K562 (cell line): Measurements from ENCODE around the gene MRPL10. TPM values are rescaled to one million over a fixed set of nuclear protein-coding genes. Genes with fewer than 3 reads are reported as not detected.
A peak's percentile ranks its signal among the peaks of the same experiment; 100 is the strongest.

Source experiments
- BCL6 ChIP-seq: fragments of 250-450 bp; sonication (Bioruptor Pico); IDR thresholded peaks from 2 replicates; pipeline ENCODE4 v1.4.0; 2020
- CREB1 ChIP-seq, 2 experiments: sonication (generic) in 1 of 2; formaldehyde crosslinking in 1 of 2; IDR thresholded peaks; 2 replicates each; pipeline versions ENCODE4 v1.6.1 to v1.8.0; 2012 to 2022; ENCODE audit warnings: inconsistent platforms in 1 of 2, mild to moderate bottlenecking in 1 of 2, missing genetic modification reagents in 1 of 2, moderate library complexity in 1 of 2
- DDX20 ChIP-seq: fragments of 450-650 bp; IDR thresholded peaks from 2 replicates; pipeline ENCODE4 v1.6.1; 2016; ENCODE audit warnings: missing genetic modification characterization, low read depth, mild to moderate bottlenecking, missing compliant biosample characterization, moderate library complexity
- DIDO1 ChIP-seq: fragments of 450-650 bp; IDR thresholded peaks from 2 replicates; pipeline ENCODE4 v1.6.1; 2016; ENCODE audit warnings: low read depth, missing biosample characterization, missing genetic modification characterization
- E2F4 ChIP-seq: sonication (generic); formaldehyde crosslinking; IDR thresholded peaks from 2 replicates; pipeline ENCODE4 v1.8.0; 2022; ENCODE audit warnings: mild to moderate bottlenecking, low read depth, missing genetic modification reagents
- EP300 ChIP-seq: IDR thresholded peaks from 2 replicates; pipeline ENCODE4 v1.6.1; 2012; ENCODE audit warnings: low read length, improper control_type of control experiment
- HNRNPUL1 ChIP-seq: fragments of 200-400 bp; formaldehyde crosslinking; IDR thresholded peaks from 2 replicates; pipeline ENCODE4 v1.6.1; 2017; ENCODE audit warnings: low read length
- HSF4 ChIP-seq: fragments of 250-450 bp; sonication (Bioruptor Pico); IDR thresholded peaks from 2 replicates; pipeline ENCODE4 v2.1.2; 2022; ENCODE audit warnings: mild to moderate bottlenecking, moderate library complexity, borderline replicate concordance
- KLF16 ChIP-seq: IDR thresholded peaks from 2 replicates; pipeline ENCODE4 v1.6.1; 2016; ENCODE audit warnings: antibody characterized with exemption
- MAZ ChIP-seq, 2 experiments: fragments of 450-650 bp in 1 of 2; sonication (generic) in 1 of 2; formaldehyde crosslinking; IDR thresholded peaks in 1 of 2; conservative IDR thresholded peaks in 1 of 2; 2 replicates each; pipeline versions ENCODE4 v1.4.0 to v1.5.0; 2020; ENCODE audit warnings: mild to moderate bottlenecking in 1 of 2, missing genetic modification reagents in 1 of 2
- MED1 ChIP-seq: sonication (generic); formaldehyde crosslinking; IDR thresholded peaks from 2 replicates; pipeline ENCODE4 v1.8.1; 2023; ENCODE audit warnings: missing genetic modification reagents, borderline replicate concordance
- MYNN ChIP-seq, 2 experiments: sonication (generic); formaldehyde crosslinking in 1 of 2; IDR thresholded peaks; 2 replicates each; pipeline versions ENCODE4 v1.5.0 to v1.6.1; 2016 to 2020; ENCODE audit warnings: antibody characterized with exemption in 1 of 2, missing genetic modification reagents in 1 of 2
- NFATC3 ChIP-seq: fragments of 450-650 bp; IDR thresholded peaks from 2 replicates; pipeline ENCODE4 v1.6.1; 2017; ENCODE audit warnings: mild to moderate bottlenecking
- PHF21A ChIP-seq: fragments of 450-650 bp; IDR thresholded peaks from 2 replicates; pipeline ENCODE4 v1.6.1; 2017; ENCODE audit warnings: low read depth, borderline replicate concordance
- POLR3A ChIP-seq: IDR thresholded peaks from 2 replicates; pipeline ENCODE4 v1.6.1; 2011; ENCODE audit warnings: borderline replicate concordance, mild to moderate bottlenecking, moderate library complexity; ENCODE audit not compliant: insufficient read length, insufficient read depth; ENCODE audit errors: extremely low read depth
- ZC3H11A ChIP-seq: IDR thresholded peaks from 2 replicates; pipeline ENCODE4 v1.6.1; 2012; ENCODE audit warnings: low read depth, low read length, improper control_type of control experiment
- ZMIZ1 ChIP-seq, 2 experiments: fragments of 150-350 bp in 1 of 2; IDR thresholded peaks; 2 replicates each; pipeline ENCODE4 v1.6.1; 2012 to 2016; ENCODE audit warnings: low read depth in 2 of 2, low read length in 2 of 2, mild to moderate bottlenecking in 1 of 2, moderate library complexity in 1 of 2
- ZNF197 ChIP-seq: fragments of 200-800 bp; sonication (Bioruptor generic); IDR thresholded peaks from 2 replicates; pipeline ENCODE4 v1.6.1; 2016; ENCODE audit warnings: low read depth, missing genetic modification characterization, missing compliant biosample characterization
- polyA plus RNA-seq, 8 experiments: library from polyadenylated mRNA; depleted of rRNA in 4 of 8; stranded (reverse) in 5 of 8; unstranded in 3 of 8; fragments of >200 nt; fragmentation: Nextera tagmentation in 2 of 8; fragmentation: Illumina TruSeq in 1 of 8; extraction: Ambion mirVana in 2 of 8; extraction: Trizol in 1 of 8; gene quantifications; 2 replicates each; pipeline versions ENCODE4 v1.2.1 to v1.2.3, GENCODE V29; 2011 to 2014; ENCODE audit warnings: inconsistent platforms in 1 of 8, missing spikeins in 1 of 8
- total RNA-seq, 7 experiments: library from RNA; depleted of rRNA in 6 of 7; stranded (reverse); fragments of >200 nt in 6 of 7; fragmentation: Illumina TruSeq in 2 of 7; extraction: Trizol in 2 of 7; gene quantifications; 2 replicates each; pipeline versions ENCODE4 v1.2.1 to v1.2.3, GENCODE V29; 2011 to 2021; ENCODE audit warnings: low replicate concordance in 1 of 7
- TF ChIP-seq, protein P1 (sequence below): fragments of 450-650 bp; conservative IDR thresholded peaks from 2 replicates; pipeline ENCODE4 v1.6.1; 2016; ENCODE audit warnings: missing genetic modification characterization, low read depth, mild to moderate bottlenecking, missing compliant biosample characterization, moderate library complexity
- TF ChIP-seq, protein P2 (sequence below): fragments of 250-450 bp; sonication (Bioruptor Pico); IDR thresholded peaks from 2 replicates; pipeline ENCODE4 v1.8.0; 2021; ENCODE audit warnings: mild to moderate bottlenecking, moderate library complexity

Gene MRPL10
- total and polyA plus RNA-seq, 9 of the 15 experiments (the other 6 are each of a cell fraction or from before 2014, with no cell fraction given): 27.8 to 105 (median 67.3) TPM

DNA sequence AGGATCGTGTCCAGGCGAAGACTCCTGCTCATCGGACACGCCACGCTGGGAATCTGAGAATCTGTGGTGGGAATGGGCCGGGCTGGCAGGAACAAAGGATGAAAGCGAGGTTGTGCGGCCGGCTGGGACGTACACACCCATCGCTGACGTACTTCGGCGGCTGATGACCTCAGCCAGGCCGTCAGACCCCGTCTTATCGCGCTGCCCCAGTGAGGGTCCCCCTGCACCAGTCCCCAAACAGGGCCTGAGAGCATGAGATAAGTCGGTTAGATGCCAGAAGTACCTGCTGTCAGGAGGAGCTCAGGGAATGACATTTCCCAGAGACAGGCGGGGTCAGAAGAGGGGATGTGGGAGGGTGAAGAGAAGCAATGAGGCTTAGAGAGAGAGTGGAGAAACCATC lies 35.6 kb upstream of the MRPL10 start (continued):
- TF ChIP-seq, protein P1, sequence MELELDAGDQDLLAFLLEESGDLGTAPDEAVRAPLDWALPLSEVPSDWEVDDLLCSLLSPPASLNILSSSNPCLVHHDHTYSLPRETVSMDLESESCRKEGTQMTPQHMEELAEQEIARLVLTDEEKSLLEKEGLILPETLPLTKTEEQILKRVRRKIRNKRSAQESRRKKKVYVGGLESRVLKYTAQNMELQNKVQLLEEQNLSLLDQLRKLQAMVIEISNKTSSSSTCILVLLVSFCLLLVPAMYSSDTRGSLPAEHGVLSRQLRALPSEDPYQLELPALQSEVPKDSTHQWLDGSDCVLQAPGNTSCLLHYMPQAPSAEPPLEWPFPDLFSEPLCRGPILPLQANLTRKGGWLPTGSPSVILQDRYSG (tag): 0 out of 2 replicates have a peak, but pooled peaks have one; percentile 43
- TF ChIP-seq DDX20 (no peak), PHF21A (0 out of 2 replicates have a peak, but pooled peaks have one; percentile 85), MAZ (CRISPR knock-in tag; conservative IDR thresholded peaks at IDR 0.05 in 1 of 2, IDR thresholded peaks at IDR 0.05 in 1 of 2) (peak; percentile 93 to 96), POLR3A (no peak), ZC3H11A (no peak), E2F4 (CRISPR knock-in tag) (no peak), DIDO1 (tag) (peak; percentile 49; the same call in 1 of the 2 replicates), HNRNPUL1 (no peak), BCL6 (peak; percentile 85; the same call in 1 of the 2 replicates), ZMIZ1 (IDR thresholded peaks at IDR 0.05; ENCODE audit: low read depth in 2 of 2, low read length in 2 of 2) (peak in 1 of 2 experiments; percentile 96; a peak in 2 of 4 replicates), HSF4 (CRISPR knock-in tag) (no peak), CREB1 (IDR thresholded peaks at IDR 0.05) (peak; percentile 100), CREB1 (CRISPR knock-in tag; IDR thresholded peaks at IDR 0.05) (peak; percentile 96), MYNN (IDR thresholded peaks at IDR 0.05) (peak; percentile 89), MYNN (CRISPR knock-in tag; IDR thresholded peaks at IDR 0.05) (no peak), ZNF197 (CRISPR knock-in tag) (peak; percentile 97), EP300 (peak; percentile 99), NFATC3 (no peak), KLF16 (peak; percentile 98), MED1 (CRISPR knock-in tag) (no peak)
- TF ChIP-seq, protein P2, sequence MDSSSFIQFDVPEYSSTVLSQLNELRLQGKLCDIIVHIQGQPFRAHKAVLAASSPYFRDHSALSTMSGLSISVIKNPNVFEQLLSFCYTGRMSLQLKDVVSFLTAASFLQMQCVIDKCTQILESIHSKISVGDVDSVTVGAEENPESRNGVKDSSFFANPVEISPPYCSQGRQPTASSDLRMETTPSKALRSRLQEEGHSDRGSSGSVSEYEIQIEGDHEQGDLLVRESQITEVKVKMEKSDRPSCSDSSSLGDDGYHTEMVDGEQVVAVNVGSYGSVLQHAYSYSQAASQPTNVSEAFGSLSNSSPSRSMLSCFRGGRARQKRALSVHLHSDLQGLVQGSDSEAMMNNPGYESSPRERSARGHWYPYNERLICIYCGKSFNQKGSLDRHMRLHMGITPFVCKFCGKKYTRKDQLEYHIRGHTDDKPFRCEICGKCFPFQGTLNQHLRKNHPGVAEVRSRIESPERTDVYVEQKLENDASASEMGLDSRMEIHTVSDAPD (CRISPR knock-in tag): no peak
